Raji (cell line): ENCODE data around the gene GPC6.

Experiments used
- POLR2A ChIP-seq: IDR thresholded peaks from 2 replicates; pipeline ENCODE4 v1.6.1; 2011; ENCODE audit warnings: low read depth, low read length, control low read depth; ENCODE audit not compliant: insufficient read depth

The GPC6 gene

DNA sequence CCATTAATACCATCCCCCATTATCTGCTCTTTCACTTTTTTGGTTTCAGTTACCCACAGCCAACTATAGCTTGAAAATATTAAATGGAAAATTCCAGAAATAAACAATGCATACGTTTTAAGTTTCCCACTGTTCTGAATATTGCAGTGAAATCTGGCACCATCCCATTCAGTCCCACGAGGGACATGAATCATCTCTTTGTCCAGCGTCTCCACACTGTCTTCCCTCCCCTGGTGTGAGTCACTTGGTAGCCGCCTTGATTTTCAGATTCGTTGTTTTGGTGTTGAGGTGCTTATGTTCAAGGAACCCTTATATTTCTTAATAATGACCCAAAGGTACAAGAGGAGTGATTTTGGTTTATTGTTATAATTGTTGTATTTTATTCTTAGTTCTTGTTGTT, 1006.8 kb downstream of the GPC6 start:
- no peak for TF ChIP-seq POLR2A

DNA sequence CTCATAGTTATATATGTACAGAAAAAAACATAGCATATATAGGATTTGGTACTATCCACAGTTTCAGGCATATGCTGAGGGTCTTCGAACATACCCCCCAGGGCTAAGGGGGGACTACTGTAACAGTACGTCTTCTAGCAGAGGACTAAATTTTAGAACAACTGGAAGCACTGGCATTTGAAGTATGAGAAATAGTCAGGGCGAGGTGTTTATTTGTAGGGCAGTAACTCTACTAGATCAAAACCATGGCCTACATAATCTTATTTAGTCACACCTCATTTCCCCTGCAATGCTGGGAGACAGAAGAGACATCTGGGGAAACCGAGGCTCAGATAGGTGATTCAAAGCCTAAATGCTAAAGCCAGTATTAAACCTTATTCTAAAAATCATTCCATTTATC, 1007.2 kb downstream of the GPC6 start:
- TF ChIP-seq POLR2A: no peak

DNA sequence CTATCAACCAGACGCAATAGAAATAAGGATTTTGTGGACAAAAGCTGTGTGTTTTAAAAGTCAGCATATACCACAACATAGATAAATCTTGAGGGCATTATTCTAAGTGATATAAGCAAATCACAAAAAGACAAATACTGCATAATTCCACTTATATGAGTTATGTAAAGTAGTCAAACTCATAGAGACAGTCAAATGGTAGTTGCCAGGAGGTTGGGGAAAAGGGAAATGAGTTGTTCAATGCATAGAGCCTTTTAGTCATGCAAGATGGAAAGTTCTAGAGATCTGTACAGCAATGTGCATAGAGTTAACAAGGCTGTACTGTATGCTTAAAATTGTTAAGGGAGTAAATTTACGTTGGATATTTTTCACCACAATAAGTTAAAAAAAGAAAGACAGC, 1008.1 kb downstream of the GPC6 start:
- TF ChIP-seq POLR2A: no peak

DNA sequence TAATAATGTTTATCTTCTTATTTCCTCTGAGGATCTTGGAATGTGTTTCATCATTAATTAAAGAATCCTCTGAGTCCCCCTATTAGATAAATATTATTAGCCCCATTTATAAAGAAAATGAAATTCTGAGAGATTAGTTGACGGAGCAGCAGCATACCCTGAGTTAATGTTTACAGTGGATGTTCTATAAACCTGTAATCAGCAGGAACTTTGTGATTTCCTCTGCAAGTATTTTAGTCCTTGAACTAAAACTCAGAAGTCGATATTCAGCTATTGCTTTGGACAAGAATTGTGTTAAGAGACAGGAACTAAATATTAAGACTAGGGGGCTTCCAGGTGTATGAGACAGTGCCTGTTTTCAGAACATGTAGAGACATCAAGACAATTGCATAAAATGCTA, 1009.5 kb downstream of the GPC6 start:
- no peak for TF ChIP-seq POLR2A

DNA sequence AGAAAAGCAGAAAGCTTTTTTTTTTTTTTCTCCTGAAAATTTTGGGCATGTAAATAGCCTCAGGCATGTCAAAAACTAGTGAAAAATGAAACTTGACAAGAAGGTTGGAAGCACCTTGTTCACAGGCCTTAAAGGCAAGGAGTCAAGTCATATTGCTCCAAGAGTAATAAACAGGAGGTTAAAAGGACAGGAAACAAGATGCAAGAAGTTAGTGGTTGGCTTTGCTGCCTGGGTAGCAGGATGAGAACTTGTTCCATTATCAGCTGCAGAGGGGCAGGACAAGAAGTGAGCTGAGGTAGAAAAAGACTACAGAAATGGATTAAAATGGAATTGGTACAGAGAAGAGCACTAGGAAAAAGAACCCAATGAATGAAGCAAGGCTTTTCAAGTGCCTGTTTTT, 1010.3 kb downstream of the GPC6 start:
- TF ChIP-seq POLR2A: no peak

DNA sequence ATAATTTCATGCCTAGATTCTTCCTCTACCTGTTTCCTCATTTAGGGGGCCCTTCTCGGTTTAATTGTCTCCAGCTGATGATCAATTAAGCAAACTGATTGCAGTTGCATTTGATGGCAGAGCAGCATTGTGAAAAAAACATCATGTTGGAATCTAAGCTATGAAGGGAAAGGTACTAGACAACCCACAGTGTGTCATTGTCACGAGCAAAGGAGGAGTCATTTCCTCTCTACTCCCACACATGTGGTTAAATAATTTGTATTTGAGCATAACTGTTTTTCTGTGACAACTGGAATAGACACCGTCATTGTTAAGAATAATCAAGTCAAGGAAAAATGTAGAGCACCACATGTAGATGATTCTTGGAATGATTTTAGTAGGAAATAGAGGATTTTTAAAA, 1012.5 kb downstream of the GPC6 start:
- no peak for TF ChIP-seq POLR2A

DNA sequence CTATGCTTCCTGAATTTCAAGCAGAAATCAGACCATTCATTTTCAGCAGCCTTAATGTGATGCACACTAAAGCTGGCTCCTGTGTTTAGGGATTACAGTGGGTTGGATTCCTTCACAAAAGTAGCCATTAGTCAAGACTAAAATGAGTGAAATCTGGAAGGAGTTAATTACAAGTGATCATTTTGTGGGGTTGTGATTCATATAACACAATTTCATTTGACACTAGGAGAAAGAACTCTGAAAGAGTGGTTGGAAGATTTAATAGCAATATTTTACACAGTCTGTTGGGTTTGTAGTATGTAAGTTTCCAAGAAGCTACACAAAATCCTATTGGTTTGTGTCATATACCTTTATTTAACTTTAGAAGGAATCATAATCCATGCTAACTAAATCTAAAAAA, 1015.9 kb downstream of the GPC6 start:
- TF ChIP-seq POLR2A: no peak

DNA sequence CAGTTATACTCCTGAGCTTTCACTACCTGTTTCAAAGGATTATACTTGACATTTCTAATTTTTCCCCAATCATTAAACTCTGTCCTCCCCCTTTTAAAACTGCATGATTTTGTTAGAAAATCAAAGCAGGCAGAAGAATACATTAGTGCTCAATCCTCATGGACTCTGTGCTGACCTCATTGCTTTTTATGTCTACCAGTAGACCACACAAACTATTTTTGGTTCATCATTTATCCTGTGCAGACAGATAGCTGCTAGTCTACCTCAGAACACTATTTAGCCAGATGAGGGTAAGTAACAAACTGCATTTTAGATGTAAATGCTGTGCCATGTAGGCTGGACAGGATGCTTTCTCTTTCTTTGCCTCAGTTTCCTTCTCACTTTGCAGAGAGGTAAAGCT, 1016.9 kb downstream of the GPC6 start:
- TF ChIP-seq POLR2A: no peak

DNA sequence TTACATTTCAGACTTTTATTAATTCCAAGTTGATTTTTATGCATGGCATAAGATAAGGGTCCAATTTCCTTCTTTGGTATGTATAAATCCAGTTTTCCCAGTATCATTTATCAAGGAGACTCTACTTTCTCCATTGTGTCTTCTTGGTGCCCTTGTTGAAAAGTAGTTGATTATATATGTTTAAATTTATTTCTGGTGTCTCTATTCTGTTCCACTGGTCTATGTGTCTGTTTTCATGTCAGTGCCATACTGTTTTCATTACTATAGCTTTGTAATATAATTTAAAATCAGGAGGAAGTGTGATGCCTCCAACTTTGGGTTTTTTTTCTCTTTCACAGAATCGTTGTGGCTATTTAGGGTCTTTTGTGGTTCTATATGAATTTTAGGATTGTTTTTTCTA, 1019.9 kb downstream of the GPC6 start:
- TF ChIP-seq POLR2A: no peak

DNA sequence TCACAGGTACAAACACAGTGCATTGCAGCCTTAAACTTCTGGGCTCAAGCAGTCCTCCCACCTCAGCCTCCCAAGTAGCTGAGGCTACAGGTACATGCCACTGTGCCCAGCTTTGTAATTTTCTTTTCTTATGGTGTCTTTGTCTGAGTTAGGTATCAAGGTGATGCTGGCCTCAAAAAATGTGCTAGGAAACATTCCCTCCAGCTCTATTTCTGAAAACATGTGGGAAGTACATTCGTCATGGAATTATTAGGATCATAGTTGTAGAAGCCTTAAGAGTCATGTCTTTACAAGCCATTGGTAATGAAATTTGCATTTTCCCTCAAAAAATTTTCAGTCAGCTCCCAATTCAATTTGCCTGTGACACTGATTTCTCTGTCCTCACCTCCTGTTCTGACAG, 1021.3 kb downstream of the GPC6 start:
- TF ChIP-seq POLR2A: no peak

DNA sequence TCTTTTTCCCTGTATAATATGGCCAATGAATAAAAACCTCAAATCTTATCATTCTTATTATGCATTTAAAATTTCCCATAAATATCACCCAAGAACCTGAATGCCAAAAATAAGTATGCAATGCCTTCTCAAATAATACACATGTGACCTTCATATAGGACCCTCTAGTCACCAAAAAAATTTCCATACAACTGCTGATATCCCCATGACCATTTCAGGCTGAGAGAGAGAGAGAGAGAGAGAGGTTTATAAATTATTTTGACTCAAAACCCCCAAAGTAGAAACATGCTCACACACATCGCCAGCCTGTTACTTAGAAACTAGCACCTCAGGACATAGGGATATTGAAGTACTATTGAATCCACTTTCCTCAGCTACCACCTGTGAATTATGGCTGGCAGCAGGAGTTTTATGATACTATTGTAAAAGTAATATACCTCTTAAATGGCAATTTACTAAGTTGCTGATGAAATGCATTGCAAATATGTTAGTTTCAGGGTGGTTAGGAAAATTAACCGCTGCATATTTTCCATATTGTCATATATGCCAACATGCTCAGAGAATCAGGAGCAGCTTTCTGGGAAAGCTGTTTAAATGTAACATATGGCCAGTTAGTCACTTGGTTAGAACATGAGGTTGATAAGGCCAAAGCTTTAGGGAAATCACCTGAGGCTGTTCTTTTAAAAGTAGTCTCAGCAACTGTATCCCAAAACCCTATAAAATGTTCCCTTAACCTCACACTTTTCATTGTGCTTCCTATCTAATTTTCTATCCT, 1022.0 kb downstream of the GPC6 start:
- TF ChIP-seq POLR2A: no peak

DNA sequence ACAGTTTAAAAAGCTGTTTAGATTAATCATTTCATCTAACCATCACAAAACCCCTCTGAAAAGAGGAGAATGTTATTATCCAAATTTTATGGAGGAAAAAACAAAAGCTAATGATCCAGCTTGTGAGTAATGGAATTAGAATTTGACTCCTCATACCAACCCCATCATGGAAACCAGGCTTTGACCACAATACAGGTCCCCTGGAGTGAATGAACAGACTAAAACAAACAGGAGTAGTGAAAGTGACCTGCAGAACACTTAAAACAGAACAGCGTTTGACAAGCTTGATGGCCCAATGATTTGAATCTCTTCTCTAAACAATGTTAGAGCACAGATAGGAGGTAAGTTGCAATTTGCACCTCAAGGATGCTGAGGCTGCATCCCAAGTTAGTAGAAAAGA, 1022.9 kb downstream of the GPC6 start:
- TF ChIP-seq POLR2A: no peak

DNA sequence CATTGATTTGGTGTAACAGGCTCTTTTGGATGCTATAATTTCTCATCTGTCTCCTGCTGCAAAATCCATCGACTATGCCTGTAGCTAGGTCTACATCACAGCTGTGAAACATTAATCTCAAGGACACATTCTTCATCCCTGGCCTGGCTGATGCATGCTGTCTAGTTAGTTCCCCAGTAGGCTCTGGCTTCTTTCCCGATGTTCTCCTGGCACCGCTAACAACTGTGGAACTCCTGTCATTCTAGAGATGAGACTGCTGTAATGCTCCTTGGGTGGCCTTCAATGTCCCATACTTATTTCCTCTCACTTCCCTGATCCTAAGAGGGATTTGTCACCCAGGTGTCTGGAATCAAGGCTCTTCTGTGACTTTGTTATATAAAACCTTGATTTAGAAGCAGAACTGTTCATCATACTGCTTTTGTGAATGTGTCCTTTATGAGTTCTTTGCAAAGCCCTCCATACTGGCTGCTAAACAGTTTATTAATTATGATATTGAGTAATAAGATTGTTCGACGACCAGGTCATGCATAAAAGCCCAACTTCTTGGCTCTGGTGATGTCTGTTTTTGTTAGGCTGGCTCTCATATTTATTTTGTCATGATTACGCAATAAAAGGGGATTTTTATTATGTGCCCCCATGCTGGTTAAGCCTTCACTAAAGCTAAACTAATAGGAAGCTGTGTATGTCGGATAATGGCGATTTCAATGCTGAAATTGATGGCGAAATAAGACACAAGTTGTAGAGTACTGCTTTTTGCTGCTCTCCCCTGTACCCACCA, 1025.4 kb downstream of the GPC6 start:
- TF ChIP-seq POLR2A: no peak

DNA sequence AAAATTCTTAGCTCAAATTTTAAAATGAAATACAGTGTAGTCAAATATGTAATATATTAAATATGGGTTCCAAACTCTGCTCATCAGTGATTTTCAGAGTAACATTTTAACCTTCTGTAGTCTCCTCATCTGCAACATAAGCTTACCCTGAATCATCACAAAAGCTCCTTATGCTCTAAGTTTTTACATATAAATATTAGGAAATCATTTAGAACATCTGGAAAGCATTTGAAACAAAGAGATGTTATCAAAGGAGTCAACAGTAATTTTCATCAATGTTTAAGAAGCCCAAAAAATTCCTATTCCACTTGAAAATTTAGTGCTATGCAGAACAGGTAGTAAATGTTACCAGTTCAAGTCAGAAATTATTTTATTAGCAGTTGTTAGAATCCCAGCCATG, 1028.1 kb downstream of the GPC6 start:
- TF ChIP-seq POLR2A: no peak

DNA sequence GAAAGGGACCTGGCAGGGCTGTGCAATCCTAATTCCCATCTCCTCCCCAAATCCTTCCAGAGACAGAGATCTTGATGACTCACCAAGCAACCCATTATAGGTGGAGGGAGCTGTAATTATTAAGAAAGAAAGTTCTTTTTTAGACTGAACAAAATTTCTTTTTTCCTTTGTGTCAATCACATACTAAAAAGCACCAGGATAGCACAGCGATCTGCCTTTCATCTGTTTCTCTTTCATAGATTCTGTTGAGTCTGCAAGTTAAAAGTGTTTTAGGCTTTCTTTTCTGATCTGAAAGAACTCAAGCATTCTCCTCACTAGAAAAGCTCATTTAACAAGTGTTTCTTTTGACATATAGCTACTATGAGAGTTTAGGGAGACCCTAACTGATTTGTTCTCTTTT, 1030.1 kb downstream of the GPC6 start:
- TF ChIP-seq POLR2A: no peak

DNA sequence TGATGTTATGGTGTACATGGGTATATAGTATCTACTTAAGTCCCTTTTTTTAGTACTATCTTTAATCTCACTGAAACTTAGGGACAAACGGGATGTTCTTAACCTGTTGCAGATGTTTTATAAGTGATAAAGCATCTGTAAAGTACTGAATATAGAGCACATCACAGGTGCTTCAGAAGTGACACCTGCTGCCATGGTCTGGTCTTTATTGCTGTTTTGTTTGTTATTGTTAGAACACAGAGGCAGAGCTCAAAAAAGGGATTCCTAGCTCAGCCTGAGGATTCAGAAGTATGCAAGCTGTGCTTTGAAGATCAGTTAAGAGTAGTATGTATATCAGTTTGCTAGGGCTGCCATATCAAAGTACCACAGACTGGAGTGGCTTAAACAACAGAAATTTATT, 1033.4 kb downstream of the GPC6 start:
- TF ChIP-seq POLR2A: no peak

DNA sequence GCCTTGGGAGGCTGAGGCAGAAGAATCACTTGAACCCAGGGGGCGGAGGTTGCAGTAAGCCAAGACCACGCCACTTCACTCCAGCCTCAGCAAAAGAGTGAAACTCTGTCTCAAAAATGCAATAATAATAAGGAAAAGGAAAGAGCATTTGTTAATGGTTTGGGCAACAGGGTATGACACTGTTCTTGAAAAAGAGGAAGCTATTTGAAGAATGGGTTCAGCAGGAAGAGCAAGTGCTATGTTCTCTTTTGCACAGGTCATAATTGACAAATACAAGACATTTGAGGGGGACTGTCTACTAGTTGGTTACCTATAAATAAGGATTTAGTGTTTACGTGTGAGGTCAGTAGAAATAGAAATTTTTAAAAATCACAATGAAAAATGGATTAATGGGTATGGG, 1034.6 kb downstream of the GPC6 start:
- no peak for TF ChIP-seq POLR2A

DNA sequence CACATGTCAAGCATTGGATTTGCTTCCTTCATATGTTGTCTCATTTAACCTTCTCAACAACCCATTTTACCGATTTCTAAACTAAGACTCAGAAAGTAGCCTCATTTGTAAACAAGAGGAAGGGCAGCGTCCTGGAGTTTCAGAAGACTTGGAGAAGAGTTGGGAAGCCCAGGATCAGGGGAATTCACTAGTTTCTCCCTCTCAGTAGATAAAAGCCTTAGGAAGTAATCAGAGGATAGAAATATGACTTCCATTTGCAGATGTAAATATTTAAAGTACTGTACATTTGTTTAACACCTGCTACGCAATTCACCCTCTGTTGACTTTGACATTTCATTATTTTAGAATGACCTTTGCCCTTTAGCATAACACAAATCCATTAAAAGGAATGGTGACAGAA, 1036.4 kb downstream of the GPC6 start:
- TF ChIP-seq POLR2A: no peak
